Caco-2 (cell line): Measurements from ENCODE around the gene TRAPPC6A. TPM values are rescaled to one million over a fixed set of nuclear protein-coding genes. Genes with fewer than 3 reads are reported as not detected.

ENCODE experiments used
- BruUV-seq: library from RNA; stranded (reverse); fragments of 400-500 nt; replicated peaks from 2 replicates; lab custom pipeline; 2021; lab: Mats Ljungman, UMichigan
- CTCF ChIA-PET: fragments of 300-600 bp; sonication (Branson Sonifier 250); formaldehyde crosslinking; loops from one replicate; lab custom pipeline; 2022; ENCODE audit warnings: antibody characterized with exemption; lab: Charles Lee
- POLR2A ChIA-PET: fragments of 300-600 bp; sonication (Branson Sonifier 250); formaldehyde crosslinking; loops from one replicate; lab custom pipeline; 2022; ENCODE audit warnings: antibody characterized with exemption; lab: Charles Lee
- DNase-seq, 2 experiments: peaks; one replicate each; pipeline versions ENCODE4 v3.0.0 to v3.0.0-alpha.2; 2020 to 2022
- H3K27me3 ChIP-seq: replicated peaks from 2 replicates; pipeline ENCODE4 v1.6.0; 2011; ENCODE audit warnings: low read length; ENCODE audit not compliant: control insufficient read depth, insufficient read depth
- H3K36me3 ChIP-seq: 2 replicates; pipeline ENCODE4 v1.5.1; 2011; ENCODE audit warnings: low read length; ENCODE audit not compliant: control insufficient read depth, insufficient read depth
- H3K4me1 ChIP-seq: fragments of 250-450 bp; sonication (Bioruptor Pico); 2 replicates; pipeline ENCODE4 v1.5.1; 2020; ENCODE audit warnings: mild to moderate bottlenecking
- H3K4me3 ChIP-seq: 2 replicates; pipeline ENCODE4 v1.5.1; 2011; ENCODE audit warnings: low read depth, mild to moderate bottlenecking, control low read depth, low read length
- H3K9me3 ChIP-seq: fragments of 250-450 bp; sonication (Bioruptor Pico); 2 replicates; pipeline ENCODE4 v1.5.1; 2020; ENCODE audit warnings: mild to moderate bottlenecking, moderate library complexity
- H3K27ac Mint-ChIP-seq: one replicate; pipeline ENCODE4 v1.8.0; 2022; ENCODE audit warnings: mixed read lengths; ENCODE audit not compliant: unreplicated experiment
- H3K27me3 Mint-ChIP-seq: one replicate; pipeline ENCODE4 v1.8.0; 2022; ENCODE audit warnings: mixed read lengths; ENCODE audit not compliant: insufficient read depth, unreplicated experiment
- H3K36me3 Mint-ChIP-seq: one replicate; pipeline ENCODE4 v1.8.0; 2022; ENCODE audit warnings: mild to moderate bottlenecking, mixed read lengths; ENCODE audit not compliant: insufficient read depth, unreplicated experiment
- H3K4me1 Mint-ChIP-seq: one replicate; pipeline ENCODE4 v1.8.0; 2022; ENCODE audit warnings: low read depth, mixed read lengths; ENCODE audit not compliant: unreplicated experiment
- H3K4me3 Mint-ChIP-seq: one replicate; pipeline ENCODE4 v1.8.0; 2022; ENCODE audit warnings: mild to moderate bottlenecking, moderate library complexity, mixed read lengths; ENCODE audit not compliant: unreplicated experiment
- H3K9me3 Mint-ChIP-seq: one replicate; pipeline ENCODE4 v1.8.0; 2022; ENCODE audit warnings: mixed read lengths; ENCODE audit not compliant: unreplicated experiment
- CTCF ChIP-seq, 2 experiments: fragments of 200-600 bp in 1 of 2; IDR thresholded peaks; 1 replicate in 1 of 2; 2 replicates in 1 of 2; pipeline versions ENCODE4 v1.5.1 to v1.8.0; 2011 to 2022; ENCODE audit warnings: antibody characterized with exemption in 1 of 2, control low read depth in 1 of 2, inconsistent platforms in 1 of 2, low read depth in 1 of 2, low read length in 1 of 2, mild to moderate bottlenecking in 1 of 2, moderate library complexity in 1 of 2; ENCODE audit not compliant: insufficient read depth in 1 of 2, severe bottlenecking in 1 of 2, unreplicated experiment in 1 of 2
- intact Hi-C: fragments of 100-400 bp; cut with micrococcal nuclease; formaldehyde crosslinking; loops from one replicate; pipeline ENCODE4 v1.10.0; 2022; ENCODE audit not compliant: unreplicated experiment
- total RNA-seq: library from RNA; stranded (reverse); gene quantifications from 2 replicates; pipeline ENCODE4 v1.2.3, GENCODE V29; 2022

TRAPPC6A gene
- total RNA-seq, 1 experiment from 2014 or later, result 53.2 TPM

GRCh38 chr19:45189971-45190370 lies 11.9 kb upstream of the TRAPPC6A start:
- no peak for TF ChIP-seq CTCF (IDR thresholded peaks at IDR 0.05; ENCODE audit: insufficient read depth in 1 of 2, low read depth in 1 of 2, low read length in 1 of 2, severe bottlenecking in 1 of 2, unreplicated experiment in 1 of 2)
- Histone ChIP-seq H3K4me3 (no peak overlapping the region), H3K4me1 (no peaks in the 10 kb centered on the region), H3K36me3 (no peaks in the 10 kb centered on the region), H3K27me3 (no peaks in the 10 kb centered on the region), H3K9me3 (no peaks in the 10 kb centered on the region)
- H3K9me3 Mint-ChIP-seq, result no peaks in the 10 kb centered on the region
- POLR2A ChIA-PET, result no interaction called here
- H3K4me3 Mint-ChIP-seq, result no peak overlapping the region
- no peaks in the 10 kb centered on the region for H3K27me3 Mint-ChIP-seq
- intact Hi-C loops, result no loop called here
- H3K4me1 Mint-ChIP-seq, result peaks cover 6% of the 10 kb centered on the region
- CTCF ChIA-PET, result no interaction called here
- no peaks in the 10 kb centered on the region for H3K36me3 Mint-ChIP-seq
- no TSS peak for BruUV-seq
- DNase-seq, result no peak
- H3K27ac Mint-ChIP-seq, result no peak overlapping the region

- ChIA-PET CTCF (interaction anchor here (1.0 to 1.1 kb wide), 2 partner anchors 10 to 151 kb away, joined by 3 read pairs; partner anchors contain the start of gene TRAPPC6A), POLR2A (no interaction called here)
- no peaks in the 10 kb centered on the region for H3K36me3 ChIP-seq
- Mint-ChIP-seq H3K27me3 (no peaks in the 10 kb centered on the region), H3K27ac (no peak overlapping the region), H3K4me1 (peaks cover 11% of the 10 kb centered on the region), H3K36me3 (no peaks in the 10 kb centered on the region), H3K4me3 (no peak overlapping the region), H3K9me3 (no peaks in the 10 kb centered on the region)
- DNase-seq, result peak in 1 of 2 experiments; percentile 43
- intact Hi-C loops, result no loop called here
- peak; percentile 64 to 76 for TF ChIP-seq CTCF (IDR thresholded peaks at IDR 0.05; ENCODE audit: insufficient read depth in 1 of 2, low read depth in 1 of 2, low read length in 1 of 2, severe bottlenecking in 1 of 2, unreplicated experiment in 1 of 2)
- H3K4me3 ChIP-seq, result no peak overlapping the region
- BruUV-seq, result no TSS peak
- no peaks in the 10 kb centered on the region for H3K27me3 ChIP-seq
- no peaks in the 10 kb centered on the region for H3K4me1 ChIP-seq
- no peaks in the 10 kb centered on the region for H3K9me3 ChIP-seq
These were observed 9.5 kb upstream of the TRAPPC6A start for GRCh38 chr19:45187421-45188100.

GRCh38 chr19:45186509-45187334 lies 8.7 kb upstream of the TRAPPC6A start:
- H3K9me3 Mint-ChIP-seq, result no peaks in the 10 kb centered on the region
- intact Hi-C loops, result no loop called here
- BruUV-seq, result no TSS peak

More at GRCh38 chr19:45186509-45187334, 8.7 kb upstream of the TRAPPC6A start:
- Mint-ChIP-seq H3K4me3 (no peak overlapping the region), H3K27ac (no peak overlapping the region), H3K36me3 (no peaks in the 10 kb centered on the region), H3K27me3 (no peaks in the 10 kb centered on the region), H3K4me1 (peaks cover 11% of the 10 kb centered on the region)
- Histone ChIP-seq H3K9me3 (no peaks in the 10 kb centered on the region), H3K36me3 (no peaks in the 10 kb centered on the region), H3K4me1 (no peaks in the 10 kb centered on the region), H3K27me3 (no peaks in the 10 kb centered on the region), H3K4me3 (no peak overlapping the region)
- ChIA-PET POLR2A (no interaction called here), CTCF (interaction anchor here (0.6 to 1.1 kb wide), 3 partner anchors 9 to 152 kb away, joined by 3 read pairs; partner anchors contain the start of gene TRAPPC6A)
- TF ChIP-seq CTCF (IDR thresholded peaks at IDR 0.05; ENCODE audit: insufficient read depth in 1 of 2, low read depth in 1 of 2, low read length in 1 of 2, severe bottlenecking in 1 of 2, unreplicated experiment in 1 of 2), result no peak
- DNase-seq, result no peak
